Measurements from ENCODE around the gene CCDC12. TPM values are rescaled to one million over a fixed set of nuclear protein-coding genes. Genes with fewer than 3 reads are reported as not detected.

Gene CCDC12
- total RNA-seq, result 17.5 TPM

GRCh38 chr3:46976326-46977190, at the start of gene CCDC12:
TSS of gene CCDC12 (minus strand) at chr3:46976745. CDS start at chr3:46976732, 13 bp downstream.
- DNase-seq, result peak; percentile 97

GRCh38 chr3:47024932-47025331, 48.4 kb upstream of the CCDC12 start:
- no peak for DNase-seq

GRCh38 chr3:47022641-47023071, 46.1 kb upstream of the CCDC12 start:
- DNase-seq, result no peak

- no peak for DNase-seq
These were observed 43.8 kb upstream of the CCDC12 start for GRCh38 chr3:47020311-47020710.

GRCh38 chr3:47019201-47019600, 42.7 kb upstream of the CCDC12 start:
- DNase-seq, result no peak

GRCh38 chr3:47018269-47018611, 41.7 kb upstream of the CCDC12 start:
- DNase-seq, result no peak

- no peak for DNase-seq
These were observed 41.1 kb upstream of the CCDC12 start for GRCh38 chr3:47017504-47018268.

GRCh38 chr3:47016934-47017435, 40.4 kb upstream of the CCDC12 start:
- no peak for DNase-seq

- no peak for DNase-seq
These were observed 39.8 kb upstream of the CCDC12 start for GRCh38 chr3:47016086-47016933.

- no peak for DNase-seq
These were observed 38.6 kb upstream of the CCDC12 start for GRCh38 chr3:47015151-47015550.

GRCh38 chr3:47014036-47014435, 37.5 kb upstream of the CCDC12 start:
- no peak for DNase-seq

GRCh38 chr3:47013231-47013630, 36.7 kb upstream of the CCDC12 start:
- DNase-seq, result no peak

GRCh38 chr3:47012342-47013230, 36.0 kb upstream of the CCDC12 start:
- DNase-seq, result peak; percentile 26

GRCh38 chr3:47011371-47011770, 34.8 kb upstream of the CCDC12 start:
- no peak for DNase-seq

- no peak for DNase-seq
These were observed 34.4 kb upstream of the CCDC12 start for GRCh38 chr3:47010910-47011309.

- no peak for DNase-seq
These were observed 33.7 kb upstream of the CCDC12 start for GRCh38 chr3:47010111-47010712.

- peak; percentile 92 for DNase-seq
These were observed 32.9 kb upstream of the CCDC12 start for GRCh38 chr3:47009225-47010110.

GRCh38 chr3:47008851-47009224, 32.3 kb upstream of the CCDC12 start:
- DNase-seq, result no peak

GRCh38 chr3:47008234-47008796, 31.8 kb upstream of the CCDC12 start:
- DNase-seq, result no peak
